Measurements from ENCODE around the gene COL4A5.
"Not testable (repeated sequence)": the region's sequence is repeated elsewhere in the genome, so short reads cannot be mapped to it uniquely, and the experiment has no call there.

Gene COL4A5

DNA sequence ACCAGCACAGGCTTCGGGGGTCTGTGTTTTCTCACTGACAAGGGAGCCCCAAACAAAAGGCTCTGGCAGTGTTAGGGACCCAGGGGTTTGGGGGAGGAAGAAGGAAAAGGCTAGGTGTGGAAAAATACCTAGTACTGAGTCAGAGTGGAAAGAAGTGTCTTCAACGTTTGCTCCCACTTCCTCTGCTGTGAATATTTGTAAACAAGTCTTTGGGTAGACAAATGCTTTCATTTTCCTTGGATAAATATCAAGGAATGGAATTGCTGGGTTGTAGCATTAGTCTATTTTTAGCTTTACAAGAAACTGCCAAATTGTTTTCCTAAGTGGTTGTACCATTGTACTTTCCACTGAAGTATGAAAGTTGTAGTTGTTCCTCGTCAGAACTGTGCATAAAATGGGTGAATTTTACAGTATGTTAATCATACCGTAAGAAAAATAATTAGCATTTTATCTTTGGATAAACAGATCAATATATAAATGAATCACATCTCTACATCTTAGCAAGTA lies 17.4 kb downstream of the COL4A5 start:
- no peak for DNase-seq (ENCODE audit: low spot score)

DNA sequence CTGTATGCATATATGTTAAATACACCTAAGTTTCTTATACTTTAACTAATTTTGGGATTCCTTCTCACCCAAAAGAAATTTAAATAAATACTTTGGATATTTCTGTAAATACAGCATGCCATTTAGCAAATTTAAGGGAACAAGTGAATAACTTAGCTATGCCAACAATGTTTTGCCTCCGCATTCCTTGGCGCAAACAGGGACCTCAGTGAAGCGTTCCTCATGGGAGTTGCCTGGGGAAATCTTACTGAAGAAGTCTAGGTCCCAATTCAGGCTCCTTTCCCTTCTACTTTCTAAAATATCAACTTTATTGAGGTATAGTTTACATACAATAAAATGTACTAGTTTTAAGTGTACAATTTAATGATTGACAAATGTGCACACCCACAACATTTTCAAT lies 25.0 kb downstream of the COL4A5 start:
- no peak for DNase-seq (ENCODE audit: low spot score)

DNA sequence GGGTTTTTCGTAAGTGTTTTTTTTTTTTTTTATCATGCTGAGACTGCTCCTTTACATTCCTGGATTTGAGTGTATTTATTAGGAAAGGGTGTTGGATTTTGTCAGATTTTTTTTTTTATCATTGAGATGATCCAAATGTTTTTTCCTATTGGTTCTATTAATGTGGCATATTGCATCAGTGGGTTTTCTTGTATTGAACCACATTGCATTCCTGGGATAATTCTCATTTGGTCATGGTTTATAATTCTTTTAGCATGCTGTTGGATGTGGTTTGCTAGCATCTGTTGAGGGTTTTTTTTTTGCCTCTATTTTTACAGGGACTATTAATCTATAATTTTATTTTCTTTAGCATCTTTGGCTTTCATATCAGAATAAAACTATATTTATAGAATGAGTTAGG lies 28.8 kb downstream of the COL4A5 start:
- no peak for DNase-seq (ENCODE audit: low spot score)

DNA sequence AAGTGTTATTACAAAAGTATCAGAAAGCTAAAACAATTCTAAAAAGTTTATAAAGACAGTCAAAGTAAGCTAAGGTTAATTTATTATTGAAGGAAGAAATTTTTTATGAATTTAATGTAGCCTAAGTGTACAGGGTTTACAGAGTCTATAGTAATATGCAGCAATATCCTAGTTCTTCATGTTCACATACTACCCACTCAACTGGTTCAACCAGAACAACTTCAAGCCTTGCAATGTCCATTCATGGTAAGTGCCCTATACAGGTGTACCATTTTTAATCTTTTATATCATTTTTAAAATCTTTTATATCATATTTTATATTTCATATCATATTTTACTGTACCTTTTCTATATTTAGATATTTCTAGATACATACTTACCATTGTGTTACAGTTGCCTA lies 34.3 kb downstream of the COL4A5 start:
- no peak for DNase-seq (ENCODE audit: low spot score)

DNA sequence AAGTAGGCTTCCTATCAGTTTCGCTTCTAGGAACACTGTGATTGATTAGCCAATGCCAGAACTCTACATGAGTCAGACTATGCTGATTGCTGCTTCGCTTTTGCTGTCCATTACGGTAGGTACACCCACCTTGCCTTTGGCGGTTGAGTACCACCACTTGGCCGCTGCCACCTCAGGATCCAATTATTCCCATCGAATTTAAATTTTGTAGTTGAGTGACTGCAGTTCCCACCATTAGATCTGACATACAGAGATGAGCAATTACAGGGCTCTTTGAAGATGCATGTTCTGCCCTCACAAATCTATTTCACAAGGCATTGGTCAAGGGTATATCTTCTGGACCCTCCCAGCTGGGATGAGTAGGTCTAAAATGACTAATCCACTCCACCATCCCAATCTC lies 41.9 kb downstream of the COL4A5 start:
- DNase-seq (ENCODE audit: low spot score): not testable (repeated sequence)

DNA sequence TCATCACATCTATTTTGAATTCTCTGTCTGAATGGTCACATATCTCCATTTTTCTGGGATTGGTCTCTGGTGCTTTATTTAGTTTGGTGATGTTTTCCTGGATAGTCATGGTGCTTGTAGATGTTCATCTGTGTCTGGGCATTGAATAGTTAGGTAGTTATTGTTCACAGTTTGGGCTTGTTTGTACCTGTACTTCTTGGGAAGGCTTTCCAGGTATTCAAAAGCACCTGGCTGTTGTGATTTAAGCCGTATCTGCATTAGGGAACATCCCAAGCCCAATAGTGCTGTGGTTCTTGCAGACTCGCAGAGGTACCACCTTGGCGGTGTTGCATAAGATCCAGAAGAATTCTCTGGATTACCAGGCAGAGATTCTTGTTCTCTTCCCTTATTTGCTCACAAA lies 44.6 kb downstream of the COL4A5 start:
- DNase-seq (ENCODE audit: low spot score): no peak

DNA sequence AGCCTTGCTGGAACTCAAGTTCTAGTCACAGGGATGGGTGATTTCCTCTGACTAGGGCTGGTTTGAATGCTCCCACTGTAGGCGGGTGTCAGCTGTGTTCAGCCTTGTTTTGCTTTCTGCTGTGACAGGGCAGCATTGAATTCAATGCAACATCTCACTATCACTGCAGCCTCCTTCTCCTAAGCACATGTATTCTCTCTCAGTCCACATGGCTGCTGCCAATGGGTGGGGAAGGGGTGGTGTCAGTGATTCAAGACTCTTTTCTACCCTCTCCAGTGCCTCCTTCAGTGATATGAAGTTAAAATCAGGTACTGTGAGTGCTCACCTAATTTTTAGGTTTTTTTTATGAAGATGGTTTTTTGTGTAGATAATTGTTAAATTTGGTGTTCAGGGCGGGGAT lies 46.3 kb downstream of the COL4A5 start:
- no peak for DNase-seq (ENCODE audit: low spot score)

DNA sequence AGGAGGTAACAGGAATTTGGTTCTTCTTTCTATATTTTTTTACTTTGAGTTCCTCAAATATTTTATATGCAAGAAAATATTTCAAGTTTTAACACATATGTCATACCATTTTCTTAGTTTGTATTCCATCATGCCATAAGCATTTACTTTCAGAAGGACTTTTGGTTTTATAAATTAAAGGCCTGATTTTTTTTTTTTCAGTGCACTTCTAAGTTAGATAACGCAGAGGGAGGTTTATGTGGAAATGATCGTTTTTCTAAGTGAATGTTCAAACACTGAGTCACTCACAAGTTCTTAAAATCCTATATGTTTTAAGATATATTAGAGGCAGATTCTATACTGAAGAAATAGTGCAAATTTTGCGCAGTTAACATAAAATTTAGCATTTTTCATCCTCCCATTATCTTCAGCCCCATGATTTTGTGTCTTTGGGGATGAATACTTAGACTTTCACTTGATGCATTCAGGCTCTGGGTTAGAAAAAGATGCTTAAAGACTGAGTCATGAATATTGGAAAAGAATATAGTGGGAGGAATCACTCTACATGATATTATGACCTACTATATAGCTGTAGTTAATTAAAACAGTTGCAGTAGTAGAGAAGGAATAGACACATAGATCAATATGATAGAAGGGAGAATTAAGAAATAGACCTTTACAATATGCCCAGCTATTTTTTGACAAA lies 54.9 kb downstream of the COL4A5 start:
- no peak for DNase-seq (ENCODE audit: low spot score)

DNA sequence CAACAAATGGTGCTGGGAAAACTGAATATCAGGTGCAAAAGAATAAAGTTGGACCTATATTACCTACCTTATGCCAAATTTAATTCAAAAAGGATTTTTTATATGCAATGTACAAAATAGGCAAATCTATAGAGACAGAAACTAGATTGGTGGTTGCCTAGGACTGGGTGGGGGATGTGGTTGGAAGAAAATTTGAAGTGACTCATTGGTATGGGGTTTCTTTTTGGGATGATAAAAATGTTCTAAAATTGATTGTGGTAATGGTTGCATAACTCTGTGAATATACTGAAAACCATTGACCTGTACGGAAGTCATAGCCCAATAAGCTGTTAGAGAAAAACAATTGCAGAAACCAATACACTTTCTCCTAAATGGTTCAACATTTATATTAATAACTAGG lies 72.1 kb downstream of the COL4A5 start:
- DNase-seq (ENCODE audit: low spot score): no peak

DNA sequence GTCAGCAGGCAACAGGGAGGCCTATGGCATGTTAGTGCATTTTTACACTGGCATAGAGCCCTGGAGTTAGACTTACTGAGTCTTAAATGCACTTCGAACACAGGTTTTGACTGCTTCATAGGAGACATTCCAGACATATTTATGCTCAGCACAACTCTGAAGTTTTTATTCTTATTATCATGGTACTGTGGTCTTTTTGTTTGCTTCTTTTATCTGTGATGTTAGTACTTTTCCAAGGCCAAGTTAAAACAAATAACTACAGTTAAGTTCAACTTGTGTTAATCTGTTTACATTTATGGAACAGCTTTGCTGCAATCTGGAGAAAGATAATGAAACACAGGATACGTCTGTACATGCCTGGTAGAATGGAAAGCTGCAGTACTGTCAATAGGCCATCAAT lies 76.5 kb downstream of the COL4A5 start:
- DNase-seq (ENCODE audit: low spot score): no peak

DNA sequence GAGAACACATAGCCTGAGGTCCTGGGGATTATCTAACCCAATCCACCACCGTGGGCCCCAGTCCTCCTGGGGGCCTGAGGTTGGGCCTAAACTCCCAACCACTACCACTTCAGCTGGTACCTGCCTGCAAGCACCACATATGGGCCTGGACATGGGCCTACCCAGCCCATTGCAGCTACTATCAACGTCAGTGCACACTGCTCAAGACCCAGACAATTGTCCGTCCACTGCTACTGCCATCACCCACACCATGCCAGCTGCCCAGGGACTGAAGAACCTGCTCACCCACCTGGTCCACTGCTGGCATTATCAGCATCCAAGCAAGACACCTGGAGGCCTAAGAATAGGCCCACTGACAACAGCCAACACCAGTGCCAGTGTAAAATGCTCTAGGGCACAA lies 88.1 kb downstream of the COL4A5 start:
- DNase-seq (ENCODE audit: low spot score): no peak

DNA sequence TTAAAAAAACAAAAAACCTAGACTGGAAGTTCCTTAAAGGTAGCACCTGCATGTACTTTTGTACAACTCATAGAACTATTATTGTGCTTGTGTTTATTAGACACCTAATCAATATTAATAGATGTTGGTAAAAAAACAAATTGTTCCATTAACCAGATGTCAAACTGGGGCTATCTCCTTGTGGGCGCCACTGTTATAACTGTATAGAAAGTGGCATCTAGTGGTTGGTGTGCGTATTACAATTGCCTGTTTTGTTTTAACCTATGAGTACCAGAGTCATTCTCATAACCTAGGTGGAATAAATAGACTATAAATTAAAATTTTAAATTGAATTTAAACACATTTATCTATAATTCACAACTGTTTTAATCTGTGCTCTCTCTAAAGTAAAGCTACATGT lies 97.4 kb downstream of the COL4A5 start:
- no peak for DNase-seq (ENCODE audit: low spot score)

DNA sequence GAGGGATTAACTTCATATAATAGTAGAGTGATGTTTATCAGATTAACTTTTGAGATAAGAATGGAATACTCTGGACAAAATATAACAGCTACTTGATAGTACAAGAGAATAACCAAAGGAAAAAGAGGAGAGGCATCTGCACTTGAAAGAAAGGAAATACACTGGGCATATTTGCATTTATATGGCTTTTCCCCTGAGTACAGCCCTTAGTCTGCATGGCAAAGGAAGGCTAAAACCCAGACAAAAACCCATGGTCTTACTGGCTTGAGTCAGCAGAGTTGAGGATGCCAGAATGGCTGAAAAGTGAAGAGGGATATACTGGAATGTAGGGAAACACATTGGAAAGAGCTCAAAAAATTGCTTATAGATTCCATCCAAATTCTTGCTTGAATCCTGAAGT lies 101.6 kb downstream of the COL4A5 start:
- no peak for DNase-seq (ENCODE audit: low spot score)

DNA sequence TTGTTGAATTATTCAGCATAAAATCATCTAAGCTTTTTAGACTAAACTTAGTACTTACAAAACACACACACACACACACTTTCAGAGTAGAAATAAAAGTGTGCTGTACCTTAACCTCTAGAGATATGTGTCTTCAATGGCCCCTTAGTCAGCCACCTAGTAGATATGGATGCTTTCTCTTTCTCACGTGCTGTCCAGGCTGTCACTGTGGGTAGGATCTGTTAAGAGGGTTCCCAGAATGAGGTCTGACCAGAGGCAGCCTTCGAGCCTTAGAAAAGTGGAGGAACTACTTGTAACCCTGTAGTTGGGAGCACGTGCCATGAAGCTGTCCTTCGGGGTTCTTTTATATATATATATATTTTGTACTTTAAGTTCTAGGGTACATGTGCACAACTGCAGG lies 117.9 kb downstream of the COL4A5 start:
- DNase-seq (ENCODE audit: low spot score): no peak

DNA sequence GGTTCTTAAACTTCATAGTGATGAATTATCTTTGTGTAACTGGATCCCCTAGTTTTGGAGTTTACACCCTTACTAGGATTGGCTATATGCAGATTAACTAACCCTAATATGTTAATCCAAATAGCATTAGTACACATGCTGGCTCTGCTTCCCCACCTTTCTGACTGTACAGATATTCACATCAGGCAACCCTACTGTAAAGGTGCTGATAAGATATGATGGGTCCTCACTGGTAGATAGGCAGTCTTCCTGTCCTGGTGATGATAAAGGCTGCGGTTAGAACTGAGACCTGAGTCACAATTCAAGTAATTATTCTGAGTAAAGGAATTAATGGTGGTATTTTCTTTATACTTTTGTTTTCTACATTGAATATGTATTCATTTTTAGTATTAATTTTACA lies 118.6 kb downstream of the COL4A5 start:
- no peak for DNase-seq (ENCODE audit: low spot score)

DNA sequence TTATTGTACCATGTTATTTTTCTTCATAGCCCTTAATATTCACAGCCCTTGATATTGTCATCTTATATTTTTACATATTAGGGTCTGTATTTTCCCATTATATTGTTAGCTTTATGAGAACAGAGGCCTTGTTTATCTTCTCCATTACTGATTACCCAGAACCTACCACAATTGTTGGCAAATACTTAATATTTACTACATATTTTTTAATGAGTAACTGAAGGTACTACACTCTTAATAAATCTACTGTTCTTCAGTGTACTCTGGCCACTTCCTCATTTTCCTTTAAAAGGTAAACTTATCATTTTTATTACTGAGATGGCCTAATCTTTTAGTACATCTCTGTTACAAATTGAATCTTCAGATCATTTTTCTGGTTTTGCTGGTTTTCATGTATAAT lies 133.5 kb downstream of the COL4A5 start:
- DNase-seq (ENCODE audit: low spot score): no peak

DNA sequence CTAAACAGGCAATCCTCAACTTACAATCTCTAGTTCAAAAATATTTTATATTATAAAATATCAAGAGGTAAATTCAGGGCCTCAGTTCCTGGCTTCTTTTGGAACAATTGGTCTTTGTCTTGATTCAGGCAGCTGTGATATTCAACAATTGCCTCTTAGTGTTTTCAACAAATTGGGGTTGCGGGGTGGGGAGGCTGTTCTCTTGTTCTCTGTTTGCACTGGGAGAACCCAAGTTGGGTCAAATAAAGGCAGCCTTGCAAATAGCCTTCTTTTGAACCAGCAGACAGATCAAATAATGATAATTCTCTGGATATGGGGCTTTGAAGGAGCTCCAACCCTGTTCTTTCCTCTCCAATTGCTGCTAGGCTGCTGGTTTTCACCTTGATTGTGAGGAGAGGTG lies 142.5 kb downstream of the COL4A5 start:
- no peak for DNase-seq (ENCODE audit: low spot score)

DNA sequence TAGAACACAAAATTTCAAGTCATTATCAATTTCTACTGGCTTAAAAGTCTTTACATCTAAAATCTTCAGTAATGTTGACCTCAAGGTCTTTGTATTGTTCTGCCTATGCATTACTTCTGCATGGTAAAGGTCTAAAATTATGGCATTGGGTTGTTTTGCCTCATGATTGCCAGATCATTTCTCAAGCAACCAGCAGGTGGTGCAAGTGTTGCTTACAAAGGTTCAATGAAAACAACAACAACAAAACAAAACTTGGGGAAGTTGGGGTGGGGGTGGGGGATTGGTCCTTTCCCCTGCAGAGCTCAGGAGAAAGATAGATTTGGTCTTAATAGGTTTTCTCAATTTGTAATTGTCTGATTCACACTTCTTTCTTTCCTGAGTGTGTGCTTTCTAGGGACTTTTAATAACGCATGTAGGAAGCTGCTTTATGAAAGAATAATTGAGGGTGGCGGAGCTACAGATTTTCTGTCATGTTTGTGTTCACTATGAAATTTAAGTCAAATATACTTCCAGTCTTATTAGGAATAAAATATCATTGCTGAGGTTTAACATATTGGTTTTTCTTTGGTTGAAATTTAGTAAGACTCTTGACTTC lies 145.1 kb downstream of the COL4A5 start:
- no peak for DNase-seq (ENCODE audit: low spot score)

DNA sequence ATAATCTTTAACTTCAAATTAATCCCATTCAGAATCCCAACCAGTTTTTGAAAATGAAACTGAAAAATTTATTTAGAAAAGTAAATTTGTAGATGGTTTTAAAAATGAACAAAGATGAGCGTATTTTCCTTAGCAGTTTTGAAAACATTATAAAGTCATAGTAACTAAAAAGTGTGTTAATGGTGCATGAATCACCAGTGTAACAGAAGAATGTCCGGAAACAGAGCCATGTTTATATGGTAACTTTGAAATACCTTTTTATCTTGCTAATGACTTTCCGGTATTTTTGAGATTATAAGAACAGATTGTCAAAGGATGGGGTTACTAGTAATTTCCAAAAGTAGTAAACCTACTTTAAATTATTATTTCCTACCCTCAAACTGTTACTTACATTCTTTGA lies 150.9 kb downstream of the COL4A5 start:
- no peak for DNase-seq (ENCODE audit: low spot score)

DNA sequence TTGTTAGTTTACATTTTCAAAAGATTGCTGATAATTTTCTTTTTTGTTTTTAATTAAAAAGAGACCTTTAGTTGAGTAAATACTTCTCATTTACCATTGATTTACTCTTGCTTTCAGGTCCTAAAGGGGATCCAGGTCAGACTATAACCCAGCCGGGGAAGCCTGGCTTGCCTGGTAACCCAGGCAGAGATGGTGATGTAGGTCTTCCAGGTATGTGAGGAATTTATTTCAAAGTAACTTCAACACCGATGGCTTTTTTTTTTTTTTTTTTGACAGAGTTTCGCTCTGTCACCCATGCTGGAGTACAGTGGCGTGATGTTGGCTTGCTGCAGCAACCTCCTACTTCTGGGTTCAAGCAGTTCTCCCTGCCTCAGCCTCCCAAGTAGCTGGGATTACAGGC lies 161.6 kb downstream of the COL4A5 start:
- no peak for DNase-seq (ENCODE audit: low spot score)

DNA sequence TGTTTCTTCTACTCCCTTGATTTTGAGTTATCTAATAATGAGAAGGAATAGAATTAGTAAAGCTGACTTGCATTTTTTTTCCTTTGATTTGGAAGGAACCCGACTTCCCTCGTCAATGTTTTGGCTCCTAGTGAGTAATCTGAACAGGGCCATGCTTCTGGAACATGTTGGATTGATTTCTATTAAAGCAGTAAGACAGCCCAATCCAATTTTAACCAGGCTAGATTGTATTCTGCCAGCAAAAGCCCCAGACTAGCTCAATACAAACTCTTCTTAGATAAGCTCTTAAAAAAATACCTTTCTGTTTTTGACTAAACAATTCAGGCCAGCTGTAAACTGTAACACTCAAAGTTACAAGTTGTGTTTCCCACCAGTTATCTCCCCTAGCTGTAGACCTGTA lies 170.5 kb downstream of the COL4A5 start:
- no peak for DNase-seq (ENCODE audit: low spot score)

DNA sequence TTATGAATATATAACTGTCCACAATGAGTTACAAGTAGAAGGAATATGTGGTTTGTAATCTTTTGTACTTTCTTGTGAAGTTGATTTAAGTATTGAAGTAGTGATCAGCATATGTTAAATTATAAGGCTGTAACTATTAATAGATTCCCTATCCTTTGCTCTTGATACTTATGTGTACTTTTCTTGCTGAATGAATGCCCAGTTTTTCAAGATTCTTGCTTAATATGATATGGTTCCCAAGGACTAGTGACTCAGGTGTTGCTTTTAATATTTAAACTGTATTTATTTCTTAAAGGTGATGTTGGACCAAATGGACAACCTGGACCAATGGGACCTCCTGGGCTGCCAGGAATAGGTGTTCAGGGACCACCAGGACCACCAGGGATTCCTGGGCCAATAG lies 175.0 kb downstream of the COL4A5 start:
- DNase-seq (ENCODE audit: low spot score): no peak

DNA sequence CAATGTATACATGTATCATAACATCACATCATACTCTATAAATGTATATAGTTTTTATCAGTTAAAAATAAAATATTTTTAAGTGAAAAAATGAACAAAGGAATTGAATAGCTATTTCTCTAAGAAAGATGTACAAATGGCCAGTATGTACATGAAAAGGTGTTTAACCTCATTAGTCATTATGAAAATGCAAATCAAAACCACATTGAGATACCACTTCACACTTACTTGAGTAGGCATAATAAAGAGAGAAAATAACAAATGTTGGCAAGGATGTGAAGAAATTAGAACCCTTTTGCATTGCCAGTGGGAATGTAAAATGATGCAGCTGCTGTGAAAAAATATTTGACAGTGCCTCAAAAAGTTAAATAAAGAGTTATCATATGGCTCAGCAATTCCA lies 201.2 kb downstream of the COL4A5 start:
- DNase-seq (ENCODE audit: low spot score): no peak

DNA sequence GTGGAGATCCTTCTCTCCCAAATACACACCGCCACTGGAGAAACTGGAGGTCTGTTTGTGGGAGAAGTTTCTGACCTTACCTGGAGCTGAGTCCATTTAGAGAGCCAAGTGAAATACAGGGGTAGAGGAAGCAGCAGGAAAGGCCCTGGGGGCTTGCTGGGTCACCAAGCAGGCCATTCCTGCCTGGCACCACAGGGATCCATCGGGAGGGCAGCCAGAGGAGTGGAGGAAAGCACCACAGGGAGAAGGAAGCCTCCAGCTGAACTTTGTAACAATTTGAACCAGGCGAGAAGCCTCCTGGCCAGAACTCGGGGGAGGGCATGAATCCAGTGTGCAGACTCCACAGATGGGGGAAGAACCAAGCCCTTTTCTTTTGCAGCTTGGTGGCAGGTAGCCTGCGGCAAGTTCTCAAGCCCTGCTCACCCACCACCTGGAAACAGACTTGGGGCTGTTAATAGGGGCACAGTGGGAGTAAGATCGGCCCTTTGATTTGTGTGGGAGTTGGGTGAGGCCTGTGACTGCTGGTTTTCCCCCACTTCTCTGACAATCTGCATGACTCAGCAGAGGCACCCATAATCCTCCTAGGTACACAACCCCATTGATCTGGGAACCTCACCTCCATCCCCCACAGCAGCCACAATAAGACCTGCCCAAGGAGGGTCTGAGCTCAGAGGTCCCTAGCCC lies 202.1 kb downstream of the COL4A5 start:
- DNase-seq (ENCODE audit: low spot score): no peak

All from ecto neural progenitor cell (in vitro differentiated cells).